HG03066 (cell line): Measurements from ENCODE around the gene PCDHB10.
"Not testable (repeated sequence)": the region's sequence is repeated elsewhere in the genome, so short reads cannot be mapped to it uniquely, and the experiment has no call there.

Experiments
- ATAC-seq: cut with Tn5 transposase; IDR thresholded peaks from one replicate; pipeline ENCODE4 v1.9.1; 2021; ENCODE audit warnings: low read depth; ENCODE audit not compliant: unreplicated experiment

The PCDHB10 gene

DNA sequence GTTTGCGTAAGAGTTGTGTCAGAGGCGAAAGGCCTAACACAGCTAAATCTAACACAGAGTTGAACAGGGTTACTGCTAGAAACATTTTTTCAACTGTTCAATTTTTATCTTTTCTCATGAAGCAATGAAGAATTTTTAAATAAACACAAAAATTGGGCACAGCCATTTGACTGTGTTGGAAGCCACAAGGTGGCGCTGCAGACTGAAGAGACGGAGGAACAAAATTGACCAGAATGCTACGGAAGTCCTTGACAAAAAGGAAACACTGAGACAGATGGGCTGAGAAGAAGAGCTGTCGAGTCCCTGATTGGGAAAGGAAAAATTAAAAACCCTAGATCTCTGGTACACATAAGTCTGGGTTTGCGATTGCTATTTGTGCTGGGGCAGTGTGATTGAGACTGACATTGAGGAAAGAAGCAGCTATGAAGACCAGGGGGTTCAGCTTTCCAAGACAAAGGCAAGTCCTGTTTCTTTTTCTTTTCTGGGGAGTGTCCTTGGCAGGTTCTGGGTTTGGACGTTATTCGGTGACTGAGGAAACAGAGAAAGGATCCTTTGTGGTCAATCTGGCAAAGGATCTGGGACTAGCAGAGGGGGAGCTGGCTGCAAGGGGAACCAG is 5.1 kb upstream of the PCDHB10 start, which contains the start of gene PCDHB9:
Gene PCDHB9, plus strand, starts transcription at position 265 of the 616 bp plus-strand sequence. Its CDS starts 158 bp downstream, at position 423.
- ATAC-seq = no peak

GRCh38 chr5:141188682-141189081 is 3.5 kb upstream of the PCDHB10 start:
- not testable (repeated sequence) for ATAC-seq

DNA sequence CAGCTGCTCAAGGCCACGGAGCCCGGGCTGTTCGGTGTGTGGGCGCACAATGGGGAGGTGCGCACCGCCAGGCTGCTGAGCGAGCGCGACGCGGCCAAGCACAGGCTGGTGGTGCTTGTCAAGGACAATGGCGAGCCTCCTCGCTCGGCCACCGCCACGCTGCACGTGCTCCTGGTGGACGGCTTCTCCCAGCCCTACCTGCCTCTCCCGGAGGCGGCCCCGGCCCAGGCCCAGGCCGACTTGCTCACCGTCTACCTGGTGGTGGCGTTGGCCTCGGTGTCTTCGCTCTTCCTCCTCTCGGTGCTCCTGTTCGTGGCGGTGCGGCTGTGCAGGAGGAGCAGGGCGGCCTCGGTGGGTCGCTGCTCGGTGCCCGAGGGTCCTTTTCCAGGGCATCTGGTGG is 3.0 kb upstream of the PCDHB10 start:
- ATAC-seq = not testable (repeated sequence)

DNA sequence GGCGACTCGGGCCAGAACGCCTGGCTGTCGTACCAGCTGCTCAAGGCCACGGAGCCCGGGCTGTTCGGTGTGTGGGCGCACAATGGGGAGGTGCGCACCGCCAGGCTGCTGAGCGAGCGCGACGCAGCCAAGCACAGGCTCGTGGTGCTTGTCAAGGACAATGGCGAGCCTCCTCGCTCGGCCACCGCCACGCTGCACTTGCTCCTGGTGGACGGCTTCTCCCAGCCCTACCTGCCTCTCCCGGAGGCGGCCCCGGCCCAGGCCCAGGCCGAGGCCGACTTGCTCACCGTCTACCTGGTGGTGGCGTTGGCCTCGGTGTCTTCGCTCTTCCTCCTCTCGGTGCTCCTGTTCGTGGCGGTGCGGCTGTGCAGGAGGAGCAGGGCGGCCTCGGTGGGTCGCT is 2.2 kb downstream of the PCDHB10 start:
- not testable (repeated sequence) for ATAC-seq

- ATAC-seq = no peak
Observed at GRCh38 chr5:141196363-141196762, 4.2 kb downstream of the PCDHB10 start.

DNA sequence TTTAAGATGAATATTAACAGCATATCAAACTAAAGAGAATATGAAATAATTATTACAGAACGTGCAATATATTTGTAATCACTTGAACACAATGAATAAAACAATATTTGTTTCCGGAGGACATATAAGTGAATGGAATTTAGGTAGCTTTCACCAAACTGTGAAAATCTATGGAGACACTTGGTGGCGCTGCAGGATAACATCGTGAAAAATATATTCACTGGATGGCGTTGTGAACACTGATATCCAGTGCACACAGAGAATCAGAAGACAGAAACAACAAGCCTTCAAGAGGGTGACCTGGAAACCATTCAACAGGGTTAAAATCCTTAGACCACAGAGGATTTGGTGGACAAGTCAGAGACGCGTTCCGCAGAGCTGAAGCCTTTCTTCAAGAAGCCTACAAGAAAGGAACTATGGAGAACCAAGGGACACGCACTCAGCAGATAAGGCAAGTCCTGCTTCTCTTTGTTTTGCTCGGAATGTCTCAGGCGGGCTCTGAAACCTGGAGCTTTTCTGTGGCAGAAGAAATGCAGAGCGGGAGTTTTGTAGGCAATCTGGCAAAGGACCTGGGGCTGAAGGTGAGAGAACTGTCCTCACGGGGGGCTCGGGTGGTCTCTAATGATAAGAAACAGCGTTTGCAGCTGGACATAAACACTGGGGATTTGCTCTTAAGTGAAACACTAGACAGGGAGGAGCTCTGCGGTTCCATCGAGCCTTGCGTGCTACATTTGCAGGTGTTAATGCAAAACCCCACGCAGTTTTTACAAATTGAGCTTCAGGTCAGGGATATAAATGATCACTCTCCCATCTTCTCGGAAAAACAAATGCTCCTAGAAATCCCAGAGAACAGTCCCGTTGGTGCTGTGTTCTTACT is 7.4 kb downstream of the PCDHB10 start, which contains the start of gene PCDHB11:
Gene PCDHB11, plus strand, starts transcription at position 269 of the 877 bp plus-strand sequence. Its CDS starts 148 bp downstream, at position 417.
- ATAC-seq = no peak

DNA sequence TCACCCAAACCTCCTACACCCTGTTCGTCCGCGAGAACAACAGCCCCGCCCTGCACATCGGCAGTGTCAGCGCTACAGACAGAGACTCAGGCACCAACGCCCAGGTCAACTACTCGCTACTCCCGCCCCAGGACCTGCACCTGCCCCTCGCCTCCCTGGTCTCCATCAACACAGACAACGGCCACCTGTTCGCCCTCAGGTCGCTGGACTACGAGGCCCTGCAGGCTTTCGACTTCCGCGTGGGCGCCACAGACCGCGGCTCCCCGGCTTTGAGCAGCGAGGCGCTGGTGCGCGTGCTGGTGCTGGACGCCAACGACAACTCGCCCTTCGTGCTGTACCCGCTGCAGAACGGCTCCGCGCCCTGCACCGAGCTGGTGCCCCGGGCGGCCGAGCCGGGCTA is 9.0 kb downstream of the PCDHB10 start:
- not testable (repeated sequence) for ATAC-seq

DNA sequence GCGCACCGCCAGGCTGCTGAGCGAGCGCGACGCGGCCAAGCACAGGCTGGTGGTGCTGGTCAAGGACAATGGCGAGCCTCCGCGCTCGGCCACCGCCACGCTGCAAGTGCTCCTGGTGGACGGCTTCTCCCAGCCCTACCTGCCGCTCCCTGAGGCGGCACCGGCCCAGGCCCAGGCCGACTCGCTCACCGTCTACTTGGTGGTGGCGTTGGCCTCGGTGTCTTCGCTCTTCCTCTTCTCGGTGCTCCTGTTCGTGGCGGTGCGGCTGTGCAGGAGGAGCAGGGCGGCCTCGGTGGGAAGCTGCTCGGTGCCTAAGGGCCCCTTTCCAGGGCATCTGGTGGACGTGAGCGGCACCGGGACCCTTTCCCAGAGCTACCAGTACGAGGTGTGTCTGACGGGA is 9.5 kb downstream of the PCDHB10 start:
- ATAC-seq = not testable (repeated sequence)

- no peak for ATAC-seq
Observed at GRCh38 chr5:141208478-141208877, 16.3 kb downstream of the PCDHB10 start, which contains the start of gene PCDHB12. Gene PCDHB12 (plus strand): TSS chr5:141208719. CDS start chr5:141208908, 189 bp downstream.

DNA sequence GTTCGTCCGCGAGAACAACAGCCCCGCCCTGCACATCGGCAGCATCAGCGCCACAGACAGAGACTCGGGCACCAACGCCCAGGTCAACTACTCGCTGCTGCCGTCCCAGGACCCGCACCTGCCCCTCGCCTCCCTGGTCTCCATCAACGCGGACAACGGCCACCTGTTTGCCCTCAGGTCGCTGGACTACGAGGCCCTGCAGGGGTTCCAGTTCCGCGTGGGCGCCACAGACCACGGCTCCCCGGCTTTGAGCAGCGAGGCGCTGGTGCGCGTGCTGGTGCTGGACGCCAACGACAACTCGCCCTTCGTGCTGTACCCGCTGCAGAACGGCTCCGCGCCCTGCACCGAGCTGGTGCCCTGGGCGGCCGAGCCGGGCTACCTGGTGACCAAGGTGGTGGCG is 18.1 kb downstream of the PCDHB10 start:
- ATAC-seq = not testable (repeated sequence)

DNA sequence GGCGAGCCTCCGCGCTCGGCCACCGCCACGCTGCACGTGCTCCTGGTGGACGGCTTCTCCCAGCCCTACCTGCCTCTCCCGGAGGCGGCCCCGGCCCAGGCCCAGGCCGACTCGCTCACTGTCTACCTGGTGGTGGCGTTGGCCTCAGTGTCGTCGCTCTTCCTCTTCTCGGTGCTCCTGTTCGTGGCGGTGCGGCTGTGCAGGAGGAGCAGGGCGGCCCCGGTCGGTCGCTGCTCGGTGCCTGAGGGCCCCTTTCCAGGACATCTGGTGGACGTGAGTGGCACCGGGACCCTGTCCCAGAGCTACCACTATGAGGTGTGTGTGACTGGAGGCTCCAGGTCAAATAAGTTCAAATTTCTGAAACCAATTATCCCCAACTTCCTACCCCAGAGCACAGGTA is 18.7 kb downstream of the PCDHB10 start:
- not testable (repeated sequence) for ATAC-seq

- not testable (repeated sequence) for ATAC-seq
Observed at GRCh38 chr5:141213656-141214339, 21.6 kb downstream of the PCDHB10 start, which contains the start of gene PCDHB13. Gene PCDHB13 (plus strand): TSS chr5:141213919. CDS start chr5:141214124, 205 bp downstream.

DNA sequence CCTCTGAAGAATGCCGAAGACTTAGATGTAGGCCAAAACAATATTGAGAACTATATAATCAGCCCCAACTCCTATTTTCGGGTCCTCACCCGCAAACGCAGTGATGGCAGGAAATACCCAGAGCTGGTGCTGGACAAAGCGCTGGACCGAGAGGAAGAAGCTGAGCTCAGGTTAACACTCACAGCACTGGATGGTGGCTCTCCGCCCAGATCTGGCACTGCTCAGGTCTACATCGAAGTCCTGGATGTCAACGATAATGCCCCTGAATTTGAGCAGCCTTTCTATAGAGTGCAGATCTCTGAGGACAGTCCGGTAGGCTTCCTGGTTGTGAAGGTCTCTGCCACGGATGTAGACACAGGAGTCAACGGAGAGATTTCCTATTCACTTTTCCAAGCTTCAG is 22.4 kb downstream of the PCDHB10 start:
- not testable (repeated sequence) for ATAC-seq

DNA sequence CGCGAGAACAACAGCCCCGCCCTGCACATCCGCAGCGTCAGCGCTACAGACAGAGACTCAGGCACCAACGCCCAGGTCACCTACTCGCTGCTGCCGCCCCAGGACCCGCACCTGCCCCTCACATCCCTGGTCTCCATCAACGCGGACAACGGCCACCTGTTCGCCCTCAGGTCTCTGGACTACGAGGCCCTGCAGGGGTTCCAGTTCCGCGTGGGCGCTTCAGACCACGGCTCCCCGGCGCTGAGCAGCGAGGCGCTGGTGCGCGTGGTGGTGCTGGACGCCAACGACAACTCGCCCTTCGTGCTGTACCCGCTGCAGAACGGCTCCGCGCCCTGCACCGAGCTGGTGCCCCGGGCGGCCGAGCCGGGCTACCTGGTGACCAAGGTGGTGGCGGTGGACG is 23.4 kb downstream of the PCDHB10 start:
- not testable (repeated sequence) for ATAC-seq

- not testable (repeated sequence) for ATAC-seq
Observed at GRCh38 chr5:141216035-141216434, 23.9 kb downstream of the PCDHB10 start.

DNA sequence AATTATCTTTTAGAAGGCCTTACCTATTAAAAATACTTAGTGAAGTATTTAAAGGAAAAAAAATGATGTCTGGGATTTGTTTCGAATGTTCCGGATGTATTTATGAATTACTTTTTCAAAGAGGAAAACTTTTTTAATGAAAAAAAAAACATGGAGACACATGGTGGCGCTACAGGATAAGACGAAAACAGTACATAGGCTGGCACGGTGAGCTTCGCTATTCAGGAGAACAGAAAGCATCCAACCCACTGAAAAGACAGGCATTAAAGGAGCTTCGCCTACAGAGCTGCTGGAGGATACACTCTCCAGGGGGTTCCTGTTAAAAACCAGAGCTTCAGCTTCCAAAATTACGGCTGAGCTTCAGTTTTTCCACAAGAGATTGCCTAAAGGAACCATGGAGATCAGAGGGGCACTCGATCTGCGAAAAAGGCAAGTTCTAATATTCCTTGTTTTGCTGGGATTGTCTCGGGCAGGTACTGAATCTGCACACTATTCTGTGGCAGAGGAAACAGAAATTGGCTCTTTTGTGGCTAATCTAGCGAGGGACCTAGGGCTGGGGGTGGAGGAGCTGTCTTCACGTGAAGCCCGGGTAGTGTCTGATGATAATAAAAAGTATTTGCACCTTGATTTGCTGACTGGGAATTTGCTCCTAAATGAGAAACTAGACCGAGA is 31.1 kb downstream of the PCDHB10 start, which contains the start of gene PCDHB14:
Gene PCDHB14, plus strand, starts transcription at position 232 of the 672 bp plus-strand sequence. Its CDS starts 163 bp downstream, at position 395.
- no peak for ATAC-seq

DNA sequence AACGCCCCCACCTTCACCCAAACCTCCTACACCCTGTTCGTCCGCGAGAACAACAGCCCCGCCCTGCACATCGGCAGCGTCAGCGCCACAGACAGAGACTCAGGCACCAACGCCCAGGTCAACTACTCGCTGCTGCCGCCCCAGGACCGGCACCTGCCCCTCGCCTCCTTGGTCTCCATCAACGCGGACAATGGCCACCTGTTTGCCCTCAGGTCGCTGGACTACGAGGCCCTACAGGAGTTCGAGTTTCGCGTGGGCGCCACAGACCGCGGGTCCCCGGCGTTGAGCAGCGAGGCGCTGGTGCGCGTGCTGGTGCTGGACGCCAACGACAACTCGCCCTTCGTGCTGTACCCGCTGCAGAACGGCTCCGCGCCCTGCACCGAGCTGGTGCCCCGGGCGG is 32.7 kb downstream of the PCDHB10 start:
- ATAC-seq = not testable (repeated sequence)

GRCh38 chr5:141225421-141225820 is 33.3 kb downstream of the PCDHB10 start:
- ATAC-seq = not testable (repeated sequence)

- no peak for ATAC-seq
Observed at GRCh38 chr5:141234109-141234667, 42.0 kb downstream of the PCDHB10 start.

DNA sequence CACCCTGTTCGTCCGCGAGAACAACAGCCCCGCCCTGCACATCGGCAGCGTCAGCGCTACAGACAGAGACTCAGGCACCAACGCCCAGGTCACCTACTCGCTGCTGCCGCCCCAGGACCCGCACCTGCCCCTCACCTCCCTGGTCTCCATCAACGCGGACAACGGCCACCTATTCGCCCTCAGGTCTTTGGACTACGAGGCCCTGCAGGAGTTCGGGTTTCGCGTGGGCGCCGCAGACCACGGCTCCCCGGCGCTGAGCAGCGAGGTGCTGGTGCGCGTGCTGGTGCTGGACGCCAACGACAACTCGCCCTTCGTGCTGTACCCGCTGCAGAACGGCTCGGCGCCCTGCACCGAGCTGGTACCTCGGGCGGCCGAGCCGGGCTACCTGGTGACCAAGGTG is 43.8 kb downstream of the PCDHB10 start:
- ATAC-seq = not testable (repeated sequence)
